22Rv1 (cell line): ENCODE results near the gene NT5E.

Experiments
- H3K27ac ChIP-seq: fragments of 450-650 bp; 2 replicates; pipeline ENCODE4 v1.5.1; 2017
- CTCF ChIP-seq: fragments of 450-650 bp; IDR thresholded peaks from 2 replicates; pipeline ENCODE4 v1.5.1; 2017; ENCODE audit warnings: mild to moderate bottlenecking
- ZFX ChIP-seq: fragments of 450-650 bp; IDR thresholded peaks from 2 replicates; pipeline ENCODE4 v1.6.1; 2017; ENCODE audit warnings: antibody characterized with exemption, borderline replicate concordance

Gene NT5E

GRCh38 chr6:85453490-85453889 lies 3.6 kb downstream of the NT5E start:
- TF ChIP-seq CTCF (no peak), ZFX (no peak)

GRCh38 chr6:85455471-85456026 lies 5.7 kb downstream of the NT5E start:
- no peak overlapping the region for H3K27ac ChIP-seq
- TF ChIP-seq CTCF (no peak), ZFX (no peak)

More at GRCh38 chr6:85453490-85453889, 3.6 kb downstream of the NT5E start:
- H3K27ac ChIP-seq: no peak overlapping the region

DNA sequence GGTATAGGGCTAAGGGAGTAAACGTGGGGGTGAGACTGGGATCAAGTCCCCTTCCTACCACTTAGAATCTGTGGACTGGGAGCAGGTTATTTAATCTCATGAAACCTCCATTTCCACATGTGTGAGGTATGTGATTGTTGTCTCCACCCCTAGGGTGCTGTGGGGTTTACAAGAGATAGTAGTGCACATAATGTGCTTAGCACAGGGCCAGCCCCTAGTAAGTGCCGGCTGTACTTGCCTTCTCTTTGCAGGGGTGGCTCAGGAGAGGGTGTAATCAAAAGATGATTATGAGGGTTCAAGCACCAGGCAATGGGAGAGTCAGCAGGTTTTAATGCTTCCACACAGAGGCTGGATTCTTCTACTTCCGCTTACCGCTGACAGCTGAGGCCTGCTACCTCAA lies 6.9 kb downstream of the NT5E start:
- TF ChIP-seq CTCF (no peak), ZFX (no peak)
- H3K27ac ChIP-seq: no peak overlapping the region

- no peak overlapping the region for H3K27ac ChIP-seq
- TF ChIP-seq ZFX: no peak
- no peak for TF ChIP-seq CTCF
Measured at GRCh38 chr6:85458184-85458583, 8.3 kb downstream of the NT5E start.

- H3K27ac ChIP-seq: no peak overlapping the region
- TF ChIP-seq ZFX (no peak), CTCF (no peak)
Measured at GRCh38 chr6:85458782-85459181, 8.9 kb downstream of the NT5E start.

DNA sequence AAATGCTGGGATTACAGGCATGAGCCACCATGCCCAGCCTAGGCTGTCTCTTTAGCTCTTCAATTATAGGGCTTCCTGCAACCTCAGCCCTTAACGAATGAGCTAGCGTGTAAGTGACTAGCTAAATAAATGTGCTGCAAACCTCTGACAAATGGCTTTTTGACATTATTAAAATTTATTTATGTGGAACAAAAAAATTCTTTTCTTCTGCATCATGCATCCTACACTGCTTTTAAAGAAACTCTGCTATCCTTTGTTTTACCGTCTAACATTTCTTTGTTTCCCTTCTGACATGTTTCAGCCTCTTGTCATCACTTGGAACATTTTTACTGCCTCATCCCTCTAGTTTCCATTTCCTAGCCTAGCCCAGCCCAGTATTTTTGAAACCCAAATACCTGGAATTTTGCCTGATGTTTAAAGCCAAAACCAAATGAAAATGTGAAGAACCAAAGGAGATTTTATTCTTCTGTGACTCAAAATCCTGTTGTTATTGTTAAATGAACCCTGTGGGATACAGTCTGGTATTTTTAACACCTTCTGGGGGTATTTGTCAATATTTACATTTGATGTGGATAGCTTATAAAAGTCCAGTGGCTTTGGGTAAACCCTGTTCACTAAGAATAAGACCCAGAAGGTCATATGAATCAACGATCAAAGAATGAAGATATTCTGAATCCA lies 9.5 kb downstream of the NT5E start:
- TF ChIP-seq ZFX (no peak), CTCF (no peak)
- no peak overlapping the region for H3K27ac ChIP-seq

DNA sequence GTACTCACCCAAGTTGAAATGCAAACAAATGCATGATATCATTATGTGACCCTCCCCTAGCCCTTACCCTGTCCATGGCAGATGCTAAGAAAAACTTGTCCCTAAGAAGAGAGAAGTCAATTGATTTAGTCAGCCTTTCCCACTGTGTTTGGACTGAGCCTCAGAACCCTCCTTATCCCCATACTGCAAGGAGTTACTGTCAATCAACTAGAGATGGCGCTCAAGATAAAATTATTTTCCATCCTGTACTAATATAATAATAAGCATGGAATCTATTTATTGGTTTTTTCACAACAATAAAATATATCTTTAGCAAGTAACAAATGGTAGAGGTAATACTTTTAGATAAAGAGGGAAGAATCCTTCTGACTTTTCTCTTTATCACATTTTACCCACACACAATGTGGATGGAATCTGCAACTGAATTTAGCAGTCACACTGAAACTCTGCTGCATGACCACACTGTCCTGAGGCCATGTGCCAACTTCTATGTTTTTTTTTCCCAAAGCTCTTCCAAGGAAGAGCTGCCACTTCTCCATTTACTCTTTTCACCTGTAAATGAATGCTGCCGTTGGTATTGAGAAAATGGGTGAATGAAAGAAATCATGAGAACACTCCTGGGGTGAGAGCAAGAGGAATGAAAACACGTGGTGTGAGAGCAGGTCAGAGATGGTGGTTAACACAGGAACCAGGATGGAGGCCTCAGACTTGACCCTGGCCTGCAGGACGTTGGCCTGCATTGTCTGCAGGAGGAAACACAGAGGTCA lies 10.5 kb downstream of the NT5E start:
- TF ChIP-seq CTCF (no peak), ZFX (no peak)
- H3K27ac ChIP-seq: no peak overlapping the region
